A549 (cell line): ENCODE measurements around the gene PREX1.

Experiments used
- CTCF ChIP-seq: fragments of >200 bp; sonication (Bioruptor Twin); formaldehyde crosslinking; IDR thresholded peaks from 3 replicates; pipeline ENCODE4 v1.5.1; 2016
- EP300 ChIP-seq, 2 experiments: fragments of >200 bp; sonication (Bioruptor Twin); formaldehyde crosslinking; IDR thresholded peaks; 2 replicates in 1 of 2; 3 replicates in 1 of 2; pipeline ENCODE4 v1.6.1; 2016 to 2017
- KDM1A ChIP-seq: fragments of 200-600 bp; sonication (generic); IDR thresholded peaks from 2 replicates; pipeline ENCODE4 v1.6.1; 2016; ENCODE audit warnings: low read depth, mild to moderate bottlenecking
- MAFK ChIP-seq: fragments of 450-650 bp; IDR thresholded peaks from 2 replicates; pipeline ENCODE4 v1.6.1; 2014; ENCODE audit not compliant: partially characterized antibody

- TF ChIP-seq EP300 (IDR thresholded peaks at IDR 0.05) (no peak), MAFK (peak; percentile 76), KDM1A (no peak), CTCF (no peak)
These were observed 18.1 kb downstream of the PREX1 start for GRCh38 chr20:48809673-48810072.
